Stomach (tissue), 9 donors: Measurements from ENCODE around the gene CENPL. TPM values are rescaled to one million over a fixed set of nuclear protein-coding genes. Genes with fewer than 3 reads are reported as not detected.

ENCODE experiments used
- DNase-seq, 2 donors: peaks; one replicate each; pipeline versions ENCODE4 v3.0.0 to v3.0.0-alpha.2; 2013 to 2019
- H3K27ac ChIP-seq, 5 donors: fragments of 200-600 bp in 4 of 5; sonication (generic) in 4 of 5; one replicate each; pipeline ENCODE4 v1.5.1; 2013 to 2019; ENCODE audit warnings: mild to moderate bottlenecking in 1 of 5, moderate library complexity in 1 of 5
- H3K27me3 ChIP-seq, 3 donors: fragments of 200-600 bp; sonication (generic); one replicate each; pipeline ENCODE4 v1.5.1; 2017 to 2019; ENCODE audit warnings: mixed run types in 1 of 3
- H3K36me3 ChIP-seq, 4 donors: fragments of 200-600 bp; sonication (generic); 1 replicate in 3 of 4; 2 replicates in 1 of 4; pipeline ENCODE4 v1.5.1; 2016 to 2019
- H3K4me1 ChIP-seq, 4 donors: fragments of 200-600 bp; sonication (generic); one replicate each; pipeline ENCODE4 v1.5.1; 2016 to 2019
- H3K4me3 ChIP-seq, 4 donors: fragments of 200-600 bp; sonication (generic) in 3 of 4; one replicate each; pipeline ENCODE4 v1.5.1; 2016 to 2019; ENCODE audit warnings: mild to moderate bottlenecking in 1 of 4
- H3K9me3 ChIP-seq, 4 donors: fragments of 200-600 bp; sonication (generic); one replicate each; pipeline ENCODE4 v1.5.1; 2016 to 2019
- CTCF ChIP-seq, 7 experiments: fragments of 450-650 bp in 4 of 7; fragments of 200-600 bp in 3 of 7; sonication (generic) in 3 of 7; IDR thresholded peaks; one replicate each; pipeline ENCODE4 v1.5.1; 2016 to 2019; ENCODE audit warnings: antibody characterized with exemption in 7 of 7, control low read depth in 2 of 7, mild to moderate bottlenecking in 1 of 7
- EP300 ChIP-seq: sonication (generic); formaldehyde crosslinking; IDR thresholded peaks from one replicate; pipeline ENCODE4 v1.6.1; 2017; ENCODE audit warnings: antibody characterized with exemption
- POLR2A ChIP-seq, 4 donors: fragments of 450-650 bp; IDR thresholded peaks; one replicate each; pipeline ENCODE4 v1.6.1; 2016; ENCODE audit warnings: antibody characterized with exemption in 4 of 4, control low read depth in 2 of 4, mild to moderate bottlenecking in 1 of 4, moderate library complexity in 1 of 4
- POLR2AphosphoS5 ChIP-seq, 3 donors: sonication (generic); formaldehyde crosslinking; IDR thresholded peaks; one replicate each; pipeline ENCODE4 v1.6.1; 2016; ENCODE audit warnings: antibody characterized with exemption in 3 of 3
- WGBS, 5 donors: extraction: QIAGEN DNeasy Blood & Tissue Kit in 3 of 5; methylation state at CpG; one replicate each; pipeline versions ENCODE4 v1.1.5 to v1.1.7; 2013 to 2018; 5-methylcytosine and 5-hydroxymethylcytosine counted together
- intact Hi-C: fragments of 100-400 bp; cut with DNase I; formaldehyde crosslinking; loops from one replicate; pipeline ENCODE4 v1.15.1; 2023; ENCODE audit warnings: low total_unique reads
- polyA plus RNA-seq, 3 donors: library from polyadenylated mRNA; stranded (reverse); fragments of 200-250 nt; gene quantifications; one replicate each; pipeline ENCODE4 v1.2.3, GENCODE V29; 2013
- total RNA-seq, 5 donors: library from RNA; depleted of rRNA; stranded (reverse); fragments of >200 nt; gene quantifications; one replicate each; pipeline versions ENCODE4 v1.1.0 to v1.2.3, GENCODE V29; 2014 to 2016
- donor health status: healthy with polysubstance abuse.
- donor health status: Bipolar disorder and iron deficiency.
- donor health status: healthy.

CENPL gene
- total and polyA plus RNA-seq, 8 donors = 0.45 to 14.1 (median 3.3) TPM

DNA sequence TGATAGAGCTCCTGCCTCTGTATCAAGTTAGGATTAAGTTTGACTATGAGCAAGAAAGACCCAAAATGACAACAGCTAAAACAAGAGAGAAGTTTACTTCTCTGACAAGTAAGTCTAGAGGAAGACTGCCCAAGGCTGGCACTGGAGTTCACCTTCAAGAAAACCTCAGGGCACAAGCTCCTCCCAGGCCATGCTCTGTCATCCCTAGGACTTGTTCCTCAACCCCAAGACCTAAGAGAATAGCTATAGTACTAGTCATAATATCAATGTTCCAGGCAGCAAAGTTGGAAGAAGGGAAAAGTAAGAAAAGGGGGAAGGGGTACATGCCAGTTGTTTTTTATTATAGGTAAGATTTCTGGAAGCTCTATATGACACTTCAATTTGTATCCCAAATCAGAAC, 26.6 kb downstream of the CENPL start:
- no peaks in the 10 kb centered on the region for H3K27me3 ChIP-seq
- H3K9me3 ChIP-seq = no peaks in the 10 kb centered on the region
- H3K4me3 ChIP-seq = no peak overlapping the region
- no peak for TF ChIP-seq EP300
- TF ChIP-seq POLR2AphosphoS5 (IDR thresholded peaks at IDR 0.05) = no peak
- no peak for TF ChIP-seq CTCF (IDR thresholded peaks at IDR 0.05)
- TF ChIP-seq POLR2A (IDR thresholded peaks at IDR 0.05) = no peak
- DNase-seq = no peak
- no peaks in the 10 kb centered on the region for H3K4me1 ChIP-seq
- intact Hi-C loops = no loop called here
- no peak overlapping the region for H3K27ac ChIP-seq
- H3K36me3 ChIP-seq = peaks cover 10 to 26% (median 12%) of the 10 kb centered on the region in 4 donors

GRCh38 chr1:173789841-173790240, 34.8 kb downstream of the CENPL start:
- 97 to 99% (median 98%) methylated on average over 2 of the region's 2 CpGs for WGBS, 5 donors
- TF ChIP-seq EP300 (no peak), POLR2AphosphoS5 (IDR thresholded peaks at IDR 0.05) (no peak), POLR2A (IDR thresholded peaks at IDR 0.05) (no peak)
- H3K4me3 ChIP-seq = no peak overlapping the region
- H3K36me3 ChIP-seq = peaks cover 7 to 46% (median 38%) of the 10 kb centered on the region in 4 donors
- H3K4me1 ChIP-seq = no peaks in the 10 kb centered on the region
- intact Hi-C loops = no loop called here
- DNase-seq = no peak
- no peaks in the 10 kb centered on the region for H3K27me3 ChIP-seq
- H3K9me3 ChIP-seq = no peaks in the 10 kb centered on the region
- no peak overlapping the region for H3K27ac ChIP-seq

DNA sequence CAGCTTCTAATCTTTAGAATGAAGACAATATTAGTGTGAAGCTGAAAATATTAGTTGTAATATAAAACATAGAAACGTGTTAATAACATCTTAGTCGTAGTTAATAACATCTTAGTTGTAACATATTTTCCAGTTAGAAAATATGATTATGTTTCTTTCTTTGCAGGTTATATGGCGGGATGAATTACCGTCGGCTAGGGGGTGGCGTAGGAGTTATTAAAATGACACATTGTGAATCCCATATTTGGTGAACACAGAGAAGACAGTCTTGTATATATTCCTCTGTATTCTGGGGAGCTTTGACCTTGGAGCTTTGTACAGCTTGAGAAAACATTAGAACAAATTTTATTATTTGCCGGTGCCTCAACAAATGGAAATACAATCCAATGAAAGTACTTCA, 39.7 kb downstream of the CENPL start:
- no peak overlapping the region for H3K4me3 ChIP-seq
- H3K27ac ChIP-seq = no peak overlapping the region
- peaks cover 24 to 91% (median 84%) of the 10 kb centered on the region in 4 donors for H3K36me3 ChIP-seq
- intact Hi-C loops = no loop called here
- 94 to 98% (median 96%) methylated on average over 7 of the region's 7 CpGs for WGBS, 5 donors
- TF ChIP-seq POLR2A (IDR thresholded peaks at IDR 0.05) = no peak
- no peak for TF ChIP-seq CTCF (IDR thresholded peaks at IDR 0.05)
- no peak for TF ChIP-seq POLR2AphosphoS5 (IDR thresholded peaks at IDR 0.05)
- no peak for TF ChIP-seq EP300
- no peaks in the 10 kb centered on the region for H3K27me3 ChIP-seq
- DNase-seq = no peak
- H3K9me3 ChIP-seq = no peaks in the 10 kb centered on the region
- H3K4me1 ChIP-seq = no peaks in the 10 kb centered on the region

DNA sequence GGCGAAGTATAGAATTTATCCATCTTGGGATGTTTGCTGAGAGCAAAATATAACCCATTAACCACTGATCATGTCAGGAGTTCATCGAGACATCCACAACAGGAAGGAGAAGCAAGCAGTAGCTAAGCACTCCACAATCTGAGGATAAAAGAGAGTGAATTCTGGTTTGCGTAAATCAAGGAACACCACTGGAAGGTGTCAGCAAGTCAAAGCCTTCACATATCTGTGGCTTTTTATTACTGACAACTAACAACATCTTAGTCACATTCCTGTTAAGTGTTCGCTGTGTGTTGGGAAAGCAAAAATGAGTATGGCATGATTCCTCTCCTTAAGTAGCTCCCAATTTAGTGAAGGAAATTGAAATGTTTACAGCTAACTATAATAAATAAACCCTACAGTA, 44.7 kb downstream of the CENPL start:
- 97 to 99% (median 99%) methylated on average over 4 of the region's 4 CpGs for WGBS, 5 donors
- TF ChIP-seq CTCF (IDR thresholded peaks at IDR 0.05) = no peak
- TF ChIP-seq POLR2AphosphoS5 (IDR thresholded peaks at IDR 0.05) = no peak
- no peak for TF ChIP-seq POLR2A (IDR thresholded peaks at IDR 0.05)
- no peak for TF ChIP-seq EP300
- intact Hi-C loops = no loop called here

GRCh38 chr1:173775578-173776226, 49.0 kb downstream of the CENPL start:
- DNase-seq = no peak
- intact Hi-C loops = no loop called here
- no peak for TF ChIP-seq POLR2AphosphoS5 (IDR thresholded peaks at IDR 0.05)
- TF ChIP-seq POLR2A (IDR thresholded peaks at IDR 0.05) = no peak
- TF ChIP-seq CTCF (IDR thresholded peaks at IDR 0.05) = no peak
- TF ChIP-seq EP300 = no peak
- 88 to 94% (median 91%) methylated on average over 5 of the region's 5 CpGs for WGBS, 5 donors
- no peak overlapping the region for H3K27ac ChIP-seq
- H3K27me3 ChIP-seq = no peaks in the 10 kb centered on the region
- H3K4me1 ChIP-seq = no peaks in the 10 kb centered on the region
- peaks cover 9 to 76% (median 62%) of the 10 kb centered on the region in 4 donors for H3K36me3 ChIP-seq
- H3K4me3 ChIP-seq = no peak overlapping the region
- H3K9me3 ChIP-seq = no peaks in the 10 kb centered on the region

More for the DNA sequence above, 44.7 kb downstream of the CENPL start:
- DNase-seq = no peak
- no peaks in the 10 kb centered on the region for H3K4me1 ChIP-seq
- H3K36me3 ChIP-seq = peaks cover 26 to 100% (median 90%) of the 10 kb centered on the region in 4 donors
- no peak overlapping the region for H3K4me3 ChIP-seq
- no peaks in the 10 kb centered on the region for H3K27me3 ChIP-seq
- no peak overlapping the region for H3K27ac ChIP-seq
- no peaks in the 10 kb centered on the region for H3K9me3 ChIP-seq
